SH-SY5Y (cell line): ENCODE data around the gene DPP10.

Source experiments
- GATA2 ChIP-seq: IDR thresholded peaks from 2 replicates; pipeline ENCODE4 v1.6.1; 2011; ENCODE audit warnings: mild to moderate bottlenecking, low read depth, low read length
- GATA3 ChIP-seq: IDR thresholded peaks from 2 replicates; pipeline ENCODE4 v1.6.1; 2011; ENCODE audit warnings: low read depth, mild to moderate bottlenecking, low read length, moderate library complexity

DNA sequence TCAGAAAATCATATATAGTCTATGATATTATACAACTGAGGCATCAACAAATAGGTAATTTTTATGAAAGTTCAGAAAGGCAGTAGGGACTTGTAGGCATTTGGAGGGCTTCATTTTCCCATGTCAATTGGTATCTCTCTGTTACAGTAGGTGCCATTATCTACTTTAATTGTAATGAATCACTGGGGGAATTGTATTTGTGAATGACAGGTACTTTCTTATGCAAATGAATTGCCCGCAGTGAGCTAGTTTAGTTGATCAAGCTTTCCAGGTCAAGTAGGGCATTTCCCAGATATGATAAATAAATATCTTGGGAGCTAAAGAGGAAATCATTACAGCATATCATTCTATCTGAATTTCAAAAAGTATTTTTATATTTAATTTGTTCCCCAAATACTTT lies 1116.3 kb downstream of the DPP10 start:
- TF ChIP-seq GATA2 (no peak), GATA3 (no peak)
